GM18873 (cell line): Measurements from ENCODE around the gene FOXD1.
"Not testable (repeated sequence)": the region's sequence is repeated elsewhere in the genome, so short reads cannot be mapped to it uniquely, and the experiment has no call there.

Source experiments
- ATAC-seq: cut with Tn5 transposase; IDR thresholded peaks from one replicate; pipeline ENCODE4 v1.9.1; 2021; ENCODE audit warnings: mild to moderate bottlenecking, moderate library complexity, moderate number of reproducible peaks; ENCODE audit not compliant: unreplicated experiment, low FRiP score

FOXD1 gene

GRCh38 chr5:73448463-73449136 is at the start of gene FOXD1:
Gene FOXD1 (minus strand): TSS chr5:73448777. CDS start chr5:73448362, 415 bp downstream.
- peak; percentile 51 for ATAC-seq

GRCh38 chr5:73497497-73498056 is 49.0 kb upstream of the FOXD1 start:
- ATAC-seq, result no peak

- ATAC-seq, result no peak
These were observed 48.4 kb upstream of the FOXD1 start for GRCh38 chr5:73496984-73497457.

- ATAC-seq, result no peak
These were observed 47.3 kb upstream of the FOXD1 start for GRCh38 chr5:73495772-73496335.

- no peak for ATAC-seq
These were observed 46.1 kb upstream of the FOXD1 start for GRCh38 chr5:73494721-73495120.

- no peak for ATAC-seq
These were observed 44.8 kb upstream of the FOXD1 start for GRCh38 chr5:73493421-73493820.

- ATAC-seq, result no peak
These were observed 42.6 kb upstream of the FOXD1 start for GRCh38 chr5:73491155-73491554.

GRCh38 chr5:73490088-73490487 is 41.5 kb upstream of the FOXD1 start:
- ATAC-seq, result no peak

- ATAC-seq, result no peak
These were observed 40.2 kb upstream of the FOXD1 start for GRCh38 chr5:73488806-73489205.

GRCh38 chr5:73487815-73488214 is 39.2 kb upstream of the FOXD1 start:
- no peak for ATAC-seq

GRCh38 chr5:73487257-73487656 is 38.7 kb upstream of the FOXD1 start:
- not testable (repeated sequence) for ATAC-seq

- ATAC-seq, result no peak
These were observed 37.7 kb upstream of the FOXD1 start for GRCh38 chr5:73486119-73486899.

GRCh38 chr5:73485715-73486114 is 37.1 kb upstream of the FOXD1 start:
- no peak for ATAC-seq

GRCh38 chr5:73484511-73484910 is 35.9 kb upstream of the FOXD1 start:
- no peak for ATAC-seq

- no peak for ATAC-seq
These were observed 35.1 kb upstream of the FOXD1 start for GRCh38 chr5:73483676-73484075.

GRCh38 chr5:73482383-73483136 is 34.0 kb upstream of the FOXD1 start:
- no peak for ATAC-seq

GRCh38 chr5:73480500-73480899 is 31.9 kb upstream of the FOXD1 start:
- ATAC-seq, result no peak

- ATAC-seq, result no peak
These were observed 23.5 kb upstream of the FOXD1 start for GRCh38 chr5:73472116-73472515.

- no peak for ATAC-seq
These were observed 23.1 kb upstream of the FOXD1 start for GRCh38 chr5:73471654-73472053.

- ATAC-seq, result no peak
These were observed 21.3 kb upstream of the FOXD1 start for GRCh38 chr5:73469878-73470277.
